ENCODE data around the gene MYCN.
A peak's percentile ranks its signal among the peaks of the same experiment; 100 is the strongest.

The MYCN gene

DNA sequence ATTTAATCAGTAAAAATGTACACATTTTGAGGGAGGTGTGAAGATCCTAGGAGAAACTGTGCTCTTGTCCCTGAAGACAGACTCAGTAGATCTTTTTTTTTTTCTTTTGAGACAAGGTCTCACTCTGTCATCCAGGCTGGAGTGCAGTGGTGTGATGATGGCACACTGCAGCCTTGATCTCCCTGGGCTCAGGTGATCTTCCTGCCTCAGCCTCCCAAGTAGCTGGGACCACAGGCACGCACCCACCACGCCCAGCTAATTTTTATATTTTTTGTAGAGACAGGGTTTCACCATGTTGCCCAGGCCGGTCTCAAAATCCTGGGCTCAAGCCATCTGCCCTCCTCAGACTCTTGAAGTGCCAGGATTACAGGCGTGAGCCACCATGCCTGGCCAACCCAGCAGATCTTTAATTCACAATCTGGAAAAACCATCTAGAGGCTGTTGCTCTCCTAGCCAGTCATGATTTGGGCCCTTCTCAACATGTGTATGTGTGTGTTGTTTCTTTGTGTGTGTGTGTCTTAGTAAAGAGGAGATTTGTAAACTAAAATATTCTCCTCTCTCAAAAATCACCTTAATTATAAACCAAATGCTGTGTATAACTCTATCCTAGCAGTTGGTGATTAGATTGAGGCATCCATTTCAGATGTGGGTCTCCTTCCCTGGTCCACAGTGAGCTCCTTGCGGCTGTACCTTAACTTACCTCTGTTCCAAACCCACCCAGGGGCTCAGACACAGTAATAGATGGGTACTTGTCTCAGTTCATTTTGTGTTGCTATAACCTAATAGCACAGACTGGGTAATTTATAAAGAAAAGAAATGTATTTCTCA is 3.9 kb upstream of the MYCN start:
- no peak overlapping the region for H3K4me3 ChIP-seq (ENCODE audit: low read depth, low read length)
- TF ChIP-seq, protein P1, sequence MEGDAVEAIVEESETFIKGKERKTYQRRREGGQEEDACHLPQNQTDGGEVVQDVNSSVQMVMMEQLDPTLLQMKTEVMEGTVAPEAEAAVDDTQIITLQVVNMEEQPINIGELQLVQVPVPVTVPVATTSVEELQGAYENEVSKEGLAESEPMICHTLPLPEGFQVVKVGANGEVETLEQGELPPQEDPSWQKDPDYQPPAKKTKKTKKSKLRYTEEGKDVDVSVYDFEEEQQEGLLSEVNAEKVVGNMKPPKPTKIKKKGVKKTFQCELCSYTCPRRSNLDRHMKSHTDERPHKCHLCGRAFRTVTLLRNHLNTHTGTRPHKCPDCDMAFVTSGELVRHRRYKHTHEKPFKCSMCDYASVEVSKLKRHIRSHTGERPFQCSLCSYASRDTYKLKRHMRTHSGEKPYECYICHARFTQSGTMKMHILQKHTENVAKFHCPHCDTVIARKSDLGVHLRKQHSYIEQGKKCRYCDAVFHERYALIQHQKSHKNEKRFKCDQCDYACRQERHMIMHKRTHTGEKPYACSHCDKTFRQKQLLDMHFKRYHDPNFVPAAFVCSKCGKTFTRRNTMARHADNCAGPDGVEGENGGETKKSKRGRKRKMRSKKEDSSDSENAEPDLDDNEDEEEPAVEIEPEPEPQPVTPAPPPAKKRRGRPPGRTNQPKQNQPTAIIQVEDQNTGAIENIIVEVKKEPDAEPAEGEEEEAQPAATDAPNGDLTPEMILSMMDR (IDR thresholded peaks at IDR 0.05), result no peak
- H3K9ac ChIP-seq, result no peak overlapping the region
- no peaks in the 10 kb centered on the region for H3K27me3 ChIP-seq (ENCODE audit: control insufficient read depth, insufficient read depth, low read length)
- no peak overlapping the region for H3K4me2 ChIP-seq (ENCODE audit: low read length)
- no peaks in the 10 kb centered on the region for H3K36me3 ChIP-seq (ENCODE audit: control insufficient read depth, insufficient read depth, low read length)
- H3K27ac ChIP-seq, result no peak overlapping the region
- no peak overlapping the region for H2AFZ ChIP-seq
- H3K79me2 ChIP-seq, result no peaks in the 10 kb centered on the region
- no peaks in the 10 kb centered on the region for H3K9me3 ChIP-seq (ENCODE audit: control insufficient read depth, low read length)
- H3K4me1 ChIP-seq, result peaks cover 5% of the 10 kb centered on the region

DNA sequence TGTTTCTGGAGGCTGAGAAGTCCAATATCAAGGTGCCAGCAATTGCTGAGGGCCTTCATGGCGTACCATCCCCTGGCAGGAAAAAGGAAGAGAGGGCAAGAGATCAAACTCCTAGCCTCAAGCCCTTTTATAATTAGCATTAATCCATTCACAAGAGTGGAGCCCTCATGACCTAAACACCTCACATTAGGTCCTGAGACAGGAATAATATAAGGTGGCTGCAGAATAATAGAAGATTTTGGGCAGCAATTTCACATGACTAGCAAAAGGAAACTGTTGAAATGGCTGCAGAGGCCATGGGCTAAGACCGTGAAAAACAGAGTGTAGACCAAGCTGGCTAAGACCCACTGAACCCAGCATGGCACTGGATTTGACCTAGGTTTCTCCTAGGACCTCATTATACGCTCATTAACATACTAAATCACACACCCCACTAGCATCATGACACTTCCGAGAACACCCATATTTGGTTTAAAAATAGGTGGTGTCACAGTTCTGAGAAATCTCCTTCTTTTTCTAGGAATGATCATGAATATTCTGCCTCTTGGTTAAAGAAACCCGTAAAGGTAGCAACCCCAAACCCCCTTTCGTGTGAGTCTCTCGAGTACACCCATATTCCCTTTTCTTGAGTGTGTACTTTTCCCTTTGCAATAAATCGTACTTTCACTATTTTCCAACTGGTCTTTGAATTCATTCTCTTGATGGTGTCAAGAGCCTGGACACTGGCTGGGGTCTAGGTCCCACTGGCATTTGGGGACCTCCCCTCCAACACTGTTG is 3.1 kb upstream of the MYCN start:
- H2AFZ ChIP-seq, result no peak overlapping the region
- no peaks in the 10 kb centered on the region for H3K79me2 ChIP-seq
- H3K27ac ChIP-seq, result no peak overlapping the region
- H3K9ac ChIP-seq, result no peak overlapping the region
- H3K4me1 ChIP-seq, result peaks cover 8% of the 10 kb centered on the region
- no peaks in the 10 kb centered on the region for H3K9me3 ChIP-seq (ENCODE audit: control insufficient read depth, low read length)
- H3K36me3 ChIP-seq (ENCODE audit: control insufficient read depth, insufficient read depth, low read length), result no peaks in the 10 kb centered on the region
- TF ChIP-seq, protein P1 (IDR thresholded peaks at IDR 0.05), result no peak
- H3K4me2 ChIP-seq (ENCODE audit: low read length), result no peak overlapping the region
- H3K4me3 ChIP-seq (ENCODE audit: low read depth, low read length), result no peak overlapping the region
- H3K27me3 ChIP-seq (ENCODE audit: control insufficient read depth, insufficient read depth, low read length), result peaks cover 4% of the 10 kb centered on the region

DNA sequence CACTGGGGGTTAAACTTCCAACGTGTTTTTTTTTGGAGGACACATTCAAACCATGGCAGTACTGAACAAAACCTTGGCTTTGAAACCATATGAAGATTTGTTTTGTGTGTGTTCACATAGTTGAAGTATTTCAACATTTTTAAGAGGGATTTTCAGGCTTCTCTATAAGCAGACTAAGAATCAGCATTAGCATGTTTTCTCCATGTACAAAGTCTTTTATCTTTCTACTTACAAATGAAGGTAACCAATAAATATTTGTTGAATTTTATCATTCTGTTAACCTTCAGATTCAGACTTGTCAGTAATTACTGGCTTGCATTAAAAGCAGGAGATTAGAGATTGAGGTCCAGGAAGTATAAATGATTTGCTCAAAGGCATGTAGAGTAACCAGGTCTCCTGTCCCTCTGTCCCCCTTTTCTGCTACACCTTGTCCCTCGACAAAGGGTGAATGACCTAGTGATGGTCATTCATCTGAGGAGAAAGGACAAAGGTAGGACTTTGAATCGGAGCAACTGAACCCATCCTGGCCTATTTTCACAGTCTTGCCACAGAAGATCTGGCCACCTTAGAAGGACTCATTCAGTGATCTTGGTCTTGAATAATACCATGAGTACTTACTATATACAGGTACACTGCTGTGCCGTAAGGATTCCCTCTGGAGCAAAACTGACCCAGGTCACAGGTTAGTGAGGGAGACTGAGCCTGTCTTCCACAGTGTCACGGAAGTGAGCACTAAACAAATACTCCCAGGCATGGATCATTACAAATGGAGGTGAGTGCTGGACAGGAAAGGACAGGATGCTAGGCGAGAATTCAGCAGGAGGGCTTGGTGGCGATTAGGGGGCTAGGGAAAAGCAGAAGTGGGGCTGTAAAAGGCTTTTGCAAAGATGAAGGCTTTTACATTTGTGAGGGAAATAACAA is 2.2 kb upstream of the MYCN start:
- Histone ChIP-seq H3K4me3 (ENCODE audit: low read depth, low read length) (no peak overlapping the region), H3K4me1 (peaks cover 8% of the 10 kb centered on the region), H3K27me3 (ENCODE audit: control insufficient read depth, insufficient read depth, low read length) (peaks cover 4% of the 10 kb centered on the region), H3K9ac (no peak overlapping the region), H2AFZ (no peak overlapping the region), H3K4me2 (ENCODE audit: low read length) (no peak overlapping the region), H3K27ac (no peak overlapping the region), H3K9me3 (ENCODE audit: control insufficient read depth, low read length) (no peaks in the 10 kb centered on the region), H3K36me3 (ENCODE audit: control insufficient read depth, insufficient read depth, low read length) (no peaks in the 10 kb centered on the region), H3K79me2 (no peaks in the 10 kb centered on the region)
- TF ChIP-seq, protein P1 (IDR thresholded peaks at IDR 0.05), result no peak

DNA sequence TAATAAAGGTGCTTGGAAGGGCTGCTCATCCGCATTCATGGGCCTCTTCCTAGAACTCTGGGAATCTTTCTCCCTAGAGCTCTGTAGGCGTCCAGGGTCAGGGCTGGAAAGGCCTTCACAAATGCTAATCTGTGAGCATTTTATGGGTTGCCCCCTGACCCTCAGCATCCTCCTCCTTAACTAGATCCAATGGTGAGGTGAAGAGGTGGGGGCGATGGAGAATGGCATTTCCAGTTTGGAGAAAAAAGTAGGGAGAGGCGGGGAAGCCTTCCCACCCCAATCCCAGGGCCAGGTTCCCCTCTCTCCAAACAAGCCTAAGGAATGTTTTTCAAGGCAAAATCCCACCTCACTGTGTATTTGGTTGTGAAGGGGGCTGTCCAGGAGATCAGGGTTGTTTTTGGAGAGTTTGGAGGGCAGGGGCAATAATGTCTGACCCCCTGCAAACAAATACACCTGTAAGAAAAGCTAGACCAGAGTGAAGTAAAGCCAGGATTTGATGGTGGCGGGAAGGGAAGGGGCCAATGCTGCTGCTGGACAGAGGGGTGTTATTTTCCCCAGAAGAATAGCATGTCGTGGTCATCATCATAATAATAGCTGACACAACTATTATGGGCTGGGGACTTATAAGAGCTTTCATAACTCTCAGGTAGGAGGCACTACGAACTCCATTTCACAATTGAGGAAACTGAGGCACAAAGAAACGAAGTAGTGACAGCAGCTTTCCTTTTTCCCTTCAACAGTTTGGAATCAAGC is 1.4 kb upstream of the MYCN start:
- peak overlapping the region; percentile 67 for H2AFZ ChIP-seq
- H3K4me1 ChIP-seq, result peaks cover 8% of the 10 kb centered on the region
- peaks cover 4% of the 10 kb centered on the region for H3K27me3 ChIP-seq (ENCODE audit: control insufficient read depth, insufficient read depth, low read length)
- H3K9ac ChIP-seq, result no peak overlapping the region
- no peaks in the 10 kb centered on the region for H3K79me2 ChIP-seq
- peak overlapping the region; percentile 94 for H3K4me2 ChIP-seq (ENCODE audit: low read length)
- TF ChIP-seq, protein P1 (IDR thresholded peaks at IDR 0.05), result no peak
- no peak overlapping the region for H3K4me3 ChIP-seq (ENCODE audit: low read depth, low read length)
- H3K27ac ChIP-seq, result no peak overlapping the region
- H3K9me3 ChIP-seq (ENCODE audit: control insufficient read depth, low read length), result no peaks in the 10 kb centered on the region
- no peaks in the 10 kb centered on the region for H3K36me3 ChIP-seq (ENCODE audit: control insufficient read depth, insufficient read depth, low read length)

Data from parathyroid adenoma (tissue), 2 donors.